Loucy (cell line): ENCODE results near the gene PIH1D2.

Experiments
- EZH2phosphoT487 ChIP-seq: fragments of 200-600 bp; IDR thresholded peaks from 2 replicates; pipeline ENCODE4 v1.6.1; 2018; ENCODE audit warnings: antibody characterized with exemption, mild to moderate bottlenecking, moderate library complexity, borderline replicate concordance
- TF ChIP-seq, protein P1 (sequence below): fragments of 200-600 bp; sonication (generic); conservative IDR thresholded peaks from 2 replicates; pipeline ENCODE4 v1.5.1; 2014; ENCODE audit warnings: mild to moderate bottlenecking, antibody characterized with exemption, low read length

DNA sequence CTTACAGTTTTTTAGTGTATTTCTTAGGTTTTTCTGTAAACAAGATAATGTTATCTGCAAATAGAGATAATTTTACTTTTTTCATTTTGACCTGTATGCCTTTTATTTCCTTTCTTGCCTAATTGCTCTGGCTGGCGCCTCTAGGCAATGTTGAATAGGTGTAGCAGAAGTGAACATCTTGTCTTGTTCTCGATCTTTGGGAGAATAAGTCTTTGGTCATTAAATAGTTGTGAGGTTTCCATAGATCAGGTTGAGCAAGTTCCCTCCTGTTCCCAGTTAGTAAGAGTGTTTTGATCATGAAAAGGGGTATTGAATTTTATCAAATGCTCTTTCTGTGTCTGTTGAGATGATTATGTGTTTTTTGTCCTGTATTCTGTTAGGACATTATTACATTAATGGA is 24.0 kb downstream of the PIH1D2 start:
- TF ChIP-seq, protein P1, sequence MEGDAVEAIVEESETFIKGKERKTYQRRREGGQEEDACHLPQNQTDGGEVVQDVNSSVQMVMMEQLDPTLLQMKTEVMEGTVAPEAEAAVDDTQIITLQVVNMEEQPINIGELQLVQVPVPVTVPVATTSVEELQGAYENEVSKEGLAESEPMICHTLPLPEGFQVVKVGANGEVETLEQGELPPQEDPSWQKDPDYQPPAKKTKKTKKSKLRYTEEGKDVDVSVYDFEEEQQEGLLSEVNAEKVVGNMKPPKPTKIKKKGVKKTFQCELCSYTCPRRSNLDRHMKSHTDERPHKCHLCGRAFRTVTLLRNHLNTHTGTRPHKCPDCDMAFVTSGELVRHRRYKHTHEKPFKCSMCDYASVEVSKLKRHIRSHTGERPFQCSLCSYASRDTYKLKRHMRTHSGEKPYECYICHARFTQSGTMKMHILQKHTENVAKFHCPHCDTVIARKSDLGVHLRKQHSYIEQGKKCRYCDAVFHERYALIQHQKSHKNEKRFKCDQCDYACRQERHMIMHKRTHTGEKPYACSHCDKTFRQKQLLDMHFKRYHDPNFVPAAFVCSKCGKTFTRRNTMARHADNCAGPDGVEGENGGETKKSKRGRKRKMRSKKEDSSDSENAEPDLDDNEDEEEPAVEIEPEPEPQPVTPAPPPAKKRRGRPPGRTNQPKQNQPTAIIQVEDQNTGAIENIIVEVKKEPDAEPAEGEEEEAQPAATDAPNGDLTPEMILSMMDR, result no peak
- TF ChIP-seq EZH2phosphoT487, result no peak
